ENCODE data around the gene ARHGAP15. TPM values are rescaled to one million over a fixed set of nuclear protein-coding genes. Genes with fewer than 3 reads are reported as not detected.

The ARHGAP15 gene
- polyA plus RNA-seq, 1 donor from 2014 or later = 0.30 TPM

DNA sequence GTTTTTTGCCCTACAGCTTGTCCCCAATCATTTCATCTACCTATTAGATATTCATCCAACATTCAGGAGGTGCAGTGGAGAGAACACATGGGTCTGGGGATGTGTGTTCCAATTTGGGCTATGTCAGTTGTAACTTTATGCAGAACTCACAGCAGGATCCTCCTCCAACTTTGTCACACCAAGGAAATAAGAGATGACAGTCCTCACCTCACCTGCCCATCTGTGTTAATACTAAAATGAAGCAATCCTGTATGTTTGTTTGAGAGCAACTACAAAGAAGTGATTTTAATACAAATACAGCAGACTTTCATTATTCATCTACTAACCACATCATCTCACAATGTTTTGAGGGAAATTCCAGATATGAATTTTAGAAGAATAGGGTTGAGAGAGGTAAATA, 126.7 kb downstream of the ARHGAP15 start:
- TF ChIP-seq, protein P1, sequence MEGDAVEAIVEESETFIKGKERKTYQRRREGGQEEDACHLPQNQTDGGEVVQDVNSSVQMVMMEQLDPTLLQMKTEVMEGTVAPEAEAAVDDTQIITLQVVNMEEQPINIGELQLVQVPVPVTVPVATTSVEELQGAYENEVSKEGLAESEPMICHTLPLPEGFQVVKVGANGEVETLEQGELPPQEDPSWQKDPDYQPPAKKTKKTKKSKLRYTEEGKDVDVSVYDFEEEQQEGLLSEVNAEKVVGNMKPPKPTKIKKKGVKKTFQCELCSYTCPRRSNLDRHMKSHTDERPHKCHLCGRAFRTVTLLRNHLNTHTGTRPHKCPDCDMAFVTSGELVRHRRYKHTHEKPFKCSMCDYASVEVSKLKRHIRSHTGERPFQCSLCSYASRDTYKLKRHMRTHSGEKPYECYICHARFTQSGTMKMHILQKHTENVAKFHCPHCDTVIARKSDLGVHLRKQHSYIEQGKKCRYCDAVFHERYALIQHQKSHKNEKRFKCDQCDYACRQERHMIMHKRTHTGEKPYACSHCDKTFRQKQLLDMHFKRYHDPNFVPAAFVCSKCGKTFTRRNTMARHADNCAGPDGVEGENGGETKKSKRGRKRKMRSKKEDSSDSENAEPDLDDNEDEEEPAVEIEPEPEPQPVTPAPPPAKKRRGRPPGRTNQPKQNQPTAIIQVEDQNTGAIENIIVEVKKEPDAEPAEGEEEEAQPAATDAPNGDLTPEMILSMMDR (IDR thresholded peaks at IDR 0.05; ENCODE audit: poor library complexity, severe bottlenecking) = no peak
- TF ChIP-seq TAF1 (IDR thresholded peaks at IDR 0.05; ENCODE audit: low read depth) = no peak
- TF ChIP-seq MXI1 (conservative IDR thresholded peaks at IDR 0.05; ENCODE audit: poor library complexity, severe bottlenecking) = no peak
- TF ChIP-seq, protein P2, sequence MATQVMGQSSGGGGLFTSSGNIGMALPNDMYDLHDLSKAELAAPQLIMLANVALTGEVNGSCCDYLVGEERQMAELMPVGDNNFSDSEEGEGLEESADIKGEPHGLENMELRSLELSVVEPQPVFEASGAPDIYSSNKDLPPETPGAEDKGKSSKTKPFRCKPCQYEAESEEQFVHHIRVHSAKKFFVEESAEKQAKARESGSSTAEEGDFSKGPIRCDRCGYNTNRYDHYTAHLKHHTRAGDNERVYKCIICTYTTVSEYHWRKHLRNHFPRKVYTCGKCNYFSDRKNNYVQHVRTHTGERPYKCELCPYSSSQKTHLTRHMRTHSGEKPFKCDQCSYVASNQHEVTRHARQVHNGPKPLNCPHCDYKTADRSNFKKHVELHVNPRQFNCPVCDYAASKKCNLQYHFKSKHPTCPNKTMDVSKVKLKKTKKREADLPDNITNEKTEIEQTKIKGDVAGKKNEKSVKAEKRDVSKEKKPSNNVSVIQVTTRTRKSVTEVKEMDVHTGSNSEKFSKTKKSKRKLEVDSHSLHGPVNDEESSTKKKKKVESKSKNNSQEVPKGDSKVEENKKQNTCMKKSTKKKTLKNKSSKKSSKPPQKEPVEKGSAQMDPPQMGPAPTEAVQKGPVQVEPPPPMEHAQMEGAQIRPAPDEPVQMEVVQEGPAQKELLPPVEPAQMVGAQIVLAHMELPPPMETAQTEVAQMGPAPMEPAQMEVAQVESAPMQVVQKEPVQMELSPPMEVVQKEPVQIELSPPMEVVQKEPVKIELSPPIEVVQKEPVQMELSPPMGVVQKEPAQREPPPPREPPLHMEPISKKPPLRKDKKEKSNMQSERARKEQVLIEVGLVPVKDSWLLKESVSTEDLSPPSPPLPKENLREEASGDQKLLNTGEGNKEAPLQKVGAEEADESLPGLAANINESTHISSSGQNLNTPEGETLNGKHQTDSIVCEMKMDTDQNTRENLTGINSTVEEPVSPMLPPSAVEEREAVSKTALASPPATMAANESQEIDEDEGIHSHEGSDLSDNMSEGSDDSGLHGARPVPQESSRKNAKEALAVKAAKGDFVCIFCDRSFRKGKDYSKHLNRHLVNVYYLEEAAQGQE (IDR thresholded peaks at IDR 0.05; ENCODE audit: borderline replicate concordance) = no peak
- no peak for TF ChIP-seq EP300 (conservative IDR thresholded peaks at IDR 0.05; ENCODE audit: poor library complexity, severe bottlenecking)
- TF ChIP-seq SMC3 (conservative IDR thresholded peaks at IDR 0.05; ENCODE audit: poor library complexity) = no peak
- no peak for TF ChIP-seq POLR2AphosphoS5 (IDR thresholded peaks at IDR 0.05)
- TF ChIP-seq RAD21 (conservative IDR thresholded peaks at IDR 0.05) = no peak
- no peak for TF ChIP-seq EZH2 (IDR thresholded peaks at IDR 0.05; ENCODE audit: borderline replicate concordance, insufficient read depth, low read length, poor library complexity, severe bottlenecking)
- Histone ChIP-seq H3K9me2 (ENCODE audit: insufficient read depth, low read length) (no peaks in the 10 kb centered on the region), H3K4me3 (ENCODE audit: low read length) (no peak overlapping the region)

DNA sequence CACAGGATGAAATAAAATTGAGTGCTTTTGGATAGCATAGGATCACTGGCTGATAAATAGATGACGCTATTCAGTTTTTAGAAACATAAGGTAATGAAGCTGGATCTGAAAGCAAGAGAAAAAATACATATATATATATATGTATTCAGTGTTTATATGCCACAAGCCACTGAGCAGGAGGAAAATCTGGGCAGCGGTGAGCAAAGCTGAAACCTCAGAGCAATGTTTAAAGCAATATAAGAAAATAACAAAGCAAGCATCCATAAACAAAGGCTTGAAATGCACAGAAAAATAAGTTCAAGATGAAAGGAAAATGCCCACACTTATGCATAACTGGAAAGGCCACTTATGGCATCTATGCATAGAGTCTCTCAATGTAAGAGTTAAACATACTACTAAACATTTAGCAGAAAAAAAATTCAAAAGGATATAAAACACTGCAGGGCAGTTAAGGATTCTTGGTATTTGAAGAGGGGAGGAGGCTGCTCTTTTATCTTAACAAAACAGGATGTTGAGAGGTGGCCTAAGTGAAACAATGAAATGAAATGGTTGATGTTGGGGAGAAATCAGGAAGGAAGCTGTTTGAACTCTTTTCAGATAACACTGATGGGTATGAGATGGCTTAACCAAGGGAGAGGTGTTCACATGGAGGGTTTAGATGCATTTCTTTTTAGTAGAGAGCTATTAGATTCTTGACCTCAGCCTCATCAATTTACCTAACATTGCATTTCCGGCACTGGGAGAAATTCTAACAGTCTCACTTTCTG, 129.1 kb downstream of the ARHGAP15 start:
- no peak overlapping the region for H3K4me3 ChIP-seq (ENCODE audit: low read length)
- H3K9ac ChIP-seq (ENCODE audit: low read length) = no peak overlapping the region
- H3F3A ChIP-seq (ENCODE audit: insufficient read depth, low read length, poor library complexity, severe bottlenecking) = no peaks in the 10 kb centered on the region
- no peaks in the 10 kb centered on the region for H3K27me3 ChIP-seq (ENCODE audit: insufficient read depth, low read depth, low read length)
- no peak overlapping the region for H3K27ac ChIP-seq (ENCODE audit: low read length)
- no peaks in the 10 kb centered on the region for H4K20me1 ChIP-seq (ENCODE audit: insufficient read depth)
- H3K79me2 ChIP-seq (replicated peaks; ENCODE audit: insufficient read depth, low read length) = no peaks in the 10 kb centered on the region
- TF ChIP-seq POLR2AphosphoS5 (IDR thresholded peaks at IDR 0.05) (no peak), MXI1 (conservative IDR thresholded peaks at IDR 0.05; ENCODE audit: poor library complexity, severe bottlenecking) (no peak), RAD21 (conservative IDR thresholded peaks at IDR 0.05) (no peak), EZH2 (IDR thresholded peaks at IDR 0.05; ENCODE audit: borderline replicate concordance, insufficient read depth, low read length, poor library complexity, severe bottlenecking) (no peak), EP300 (conservative IDR thresholded peaks at IDR 0.05; ENCODE audit: poor library complexity, severe bottlenecking) (no peak), TAF1 (IDR thresholded peaks at IDR 0.05; ENCODE audit: low read depth) (no peak), SMC3 (conservative IDR thresholded peaks at IDR 0.05; ENCODE audit: poor library complexity) (no peak)
- TF ChIP-seq, protein P1 (IDR thresholded peaks at IDR 0.05; ENCODE audit: poor library complexity, severe bottlenecking) = no peak
- TF ChIP-seq, protein P2 (IDR thresholded peaks at IDR 0.05; ENCODE audit: borderline replicate concordance) = no peak
- H2AFZ ChIP-seq (ENCODE audit: low read depth, low read length) = no peak overlapping the region
- no peaks in the 10 kb centered on the region for H3K36me3 ChIP-seq (ENCODE audit: insufficient read depth, low read length)
- H3K9me3 ChIP-seq (ENCODE audit: low read length) = no peaks in the 10 kb centered on the region
- H3K9me2 ChIP-seq (ENCODE audit: insufficient read depth, low read length) = no peaks in the 10 kb centered on the region
- H3K4me2 ChIP-seq (ENCODE audit: low read length) = no peak overlapping the region

More for the DNA sequence above, 126.7 kb downstream of the ARHGAP15 start:
- Histone ChIP-seq H3F3A (ENCODE audit: insufficient read depth, low read length, poor library complexity, severe bottlenecking) (no peaks in the 10 kb centered on the region), H3K9me3 (ENCODE audit: low read length) (no peaks in the 10 kb centered on the region), H3K27me3 (ENCODE audit: insufficient read depth, low read depth, low read length) (no peaks in the 10 kb centered on the region), H3K9ac (ENCODE audit: low read length) (no peak overlapping the region), H3K27ac (ENCODE audit: low read length) (no peak overlapping the region), H3K79me2 (replicated peaks; ENCODE audit: insufficient read depth, low read length) (no peaks in the 10 kb centered on the region), H3K4me2 (ENCODE audit: low read length) (no peak overlapping the region), H4K20me1 (ENCODE audit: insufficient read depth) (no peaks in the 10 kb centered on the region), H2AFZ (ENCODE audit: low read depth, low read length) (no peak overlapping the region), H3K36me3 (ENCODE audit: insufficient read depth, low read length) (no peaks in the 10 kb centered on the region)
